AG09319 (cell line): ENCODE data around the gene BRINP1.

ENCODE experiments used
- DNase-seq: peaks from one replicate; pipeline ENCODE4 v3.0.0-alpha.2; 2010; ENCODE audit warnings: low read depth; ENCODE audit errors: extremely low read depth
- TF ChIP-seq, protein P1 (sequence below): IDR thresholded peaks from 2 replicates; pipeline ENCODE4 v1.5.1; 2011; ENCODE audit warnings: low read depth, mild to moderate bottlenecking, inconsistent platforms, low read length, moderate library complexity

Gene BRINP1

DNA sequence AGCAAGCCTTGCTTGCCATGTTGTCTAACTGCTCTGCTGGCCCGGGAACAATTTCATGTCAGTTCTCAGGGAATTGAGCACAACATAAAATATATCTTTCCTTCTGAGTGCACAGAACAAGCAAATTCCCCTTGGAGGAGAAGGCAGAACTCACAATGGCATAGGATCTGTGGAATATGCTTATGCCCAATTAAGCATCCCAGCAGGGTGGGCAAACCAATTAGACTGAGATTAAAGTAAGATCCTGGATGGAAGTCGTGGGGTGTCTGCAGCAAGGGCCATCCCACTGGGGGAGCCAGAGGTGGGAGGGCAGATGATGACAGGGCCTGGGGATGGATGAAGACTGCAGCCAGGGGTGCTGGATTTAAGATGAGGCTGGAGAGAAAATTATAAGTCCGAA, 114.1 kb downstream of the BRINP1 start:
- DNase-seq, result no peak
- TF ChIP-seq, protein P1, sequence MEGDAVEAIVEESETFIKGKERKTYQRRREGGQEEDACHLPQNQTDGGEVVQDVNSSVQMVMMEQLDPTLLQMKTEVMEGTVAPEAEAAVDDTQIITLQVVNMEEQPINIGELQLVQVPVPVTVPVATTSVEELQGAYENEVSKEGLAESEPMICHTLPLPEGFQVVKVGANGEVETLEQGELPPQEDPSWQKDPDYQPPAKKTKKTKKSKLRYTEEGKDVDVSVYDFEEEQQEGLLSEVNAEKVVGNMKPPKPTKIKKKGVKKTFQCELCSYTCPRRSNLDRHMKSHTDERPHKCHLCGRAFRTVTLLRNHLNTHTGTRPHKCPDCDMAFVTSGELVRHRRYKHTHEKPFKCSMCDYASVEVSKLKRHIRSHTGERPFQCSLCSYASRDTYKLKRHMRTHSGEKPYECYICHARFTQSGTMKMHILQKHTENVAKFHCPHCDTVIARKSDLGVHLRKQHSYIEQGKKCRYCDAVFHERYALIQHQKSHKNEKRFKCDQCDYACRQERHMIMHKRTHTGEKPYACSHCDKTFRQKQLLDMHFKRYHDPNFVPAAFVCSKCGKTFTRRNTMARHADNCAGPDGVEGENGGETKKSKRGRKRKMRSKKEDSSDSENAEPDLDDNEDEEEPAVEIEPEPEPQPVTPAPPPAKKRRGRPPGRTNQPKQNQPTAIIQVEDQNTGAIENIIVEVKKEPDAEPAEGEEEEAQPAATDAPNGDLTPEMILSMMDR, result no peak

DNA sequence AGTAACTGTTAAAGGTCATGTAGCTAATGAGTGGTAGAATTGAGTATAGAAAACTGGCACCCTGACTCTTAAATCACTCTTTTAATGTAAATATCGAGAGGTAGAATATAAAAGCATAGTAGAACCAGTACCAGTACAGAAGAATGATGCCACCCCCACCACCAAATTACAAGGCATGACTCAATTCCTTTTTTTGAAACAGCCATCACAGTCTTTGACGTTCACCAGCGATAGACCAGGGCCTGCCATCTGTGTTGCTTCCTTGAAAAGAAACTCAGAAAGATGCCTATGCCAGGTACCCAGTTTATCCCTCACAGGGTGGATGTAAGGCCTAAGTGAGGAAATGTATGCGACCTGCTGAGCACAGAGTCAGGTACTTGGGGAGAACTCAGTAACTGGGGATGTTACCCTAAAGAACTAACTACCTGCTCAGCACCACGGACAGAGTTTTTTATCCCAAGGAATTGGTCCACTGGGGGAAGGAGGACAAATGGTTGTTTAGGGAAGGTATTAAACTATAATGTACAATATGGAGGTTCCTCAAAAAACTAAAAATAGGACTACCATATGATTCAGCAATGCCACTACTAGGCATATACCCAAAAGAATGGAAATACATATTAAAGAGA, 116.5 kb downstream of the BRINP1 start:
- TF ChIP-seq, protein P1, result no peak
- no peak for DNase-seq

DNA sequence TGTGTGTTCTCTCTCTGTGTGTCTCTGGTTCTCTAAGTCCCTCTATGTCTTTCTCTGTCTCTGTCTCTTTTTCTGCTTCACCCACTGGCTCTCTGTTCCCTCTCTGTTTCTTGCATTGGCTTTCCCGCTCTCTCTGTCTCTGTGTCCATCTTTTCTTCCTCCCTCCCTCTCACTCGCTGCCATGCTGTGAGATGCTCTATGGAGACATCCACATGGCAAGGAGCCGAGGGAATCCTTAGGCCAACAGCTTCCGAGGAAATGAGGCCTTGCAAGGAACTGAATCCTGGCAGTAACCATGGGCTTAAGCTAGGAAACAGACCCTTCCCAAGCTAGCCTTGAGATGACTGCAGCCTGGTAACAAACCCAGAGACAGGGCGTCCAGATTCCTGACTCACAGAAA, 117.3 kb downstream of the BRINP1 start:
- TF ChIP-seq, protein P1, result no peak
- DNase-seq, result no peak

DNA sequence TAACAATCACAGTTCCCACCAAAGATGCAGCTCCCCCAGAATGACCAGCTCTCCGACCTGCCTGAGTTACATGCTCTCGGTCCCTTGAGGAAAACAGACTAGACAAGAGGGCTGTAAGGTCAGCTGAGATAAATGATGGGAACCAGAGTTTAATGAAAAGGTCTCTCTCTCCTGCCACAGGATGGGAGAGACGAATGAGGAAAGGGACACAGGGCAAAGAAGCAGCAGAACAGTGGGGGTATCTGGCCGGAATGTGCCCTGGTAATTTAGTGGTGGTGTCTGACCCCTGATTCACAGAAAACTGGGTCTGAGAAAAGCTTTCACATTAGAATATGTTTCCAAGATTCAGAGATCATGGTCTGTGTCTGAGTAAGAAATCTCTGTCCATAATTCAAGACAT, 118.5 kb downstream of the BRINP1 start:
- DNase-seq, result no peak
- TF ChIP-seq, protein P1, result no peak

DNA sequence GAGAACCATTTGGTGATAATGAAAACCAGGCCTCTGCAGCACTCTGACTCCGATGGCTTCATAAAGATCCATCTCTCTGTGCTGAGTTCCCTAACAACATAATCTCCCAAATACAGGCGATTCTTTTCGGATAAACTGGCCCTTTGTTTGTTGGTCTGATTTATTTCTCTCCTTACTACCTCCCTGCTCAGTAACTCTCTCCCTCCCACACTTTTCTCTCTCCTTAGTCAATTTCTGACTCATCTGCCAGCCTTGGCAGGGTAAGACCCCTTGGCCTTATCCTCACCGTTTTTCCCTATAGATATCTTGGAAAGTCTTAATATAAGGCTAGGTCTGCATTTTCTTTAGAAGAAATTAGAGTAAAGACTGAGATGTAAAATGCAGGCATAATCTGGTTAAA, 128.7 kb downstream of the BRINP1 start:
- TF ChIP-seq, protein P1, result no peak

DNA sequence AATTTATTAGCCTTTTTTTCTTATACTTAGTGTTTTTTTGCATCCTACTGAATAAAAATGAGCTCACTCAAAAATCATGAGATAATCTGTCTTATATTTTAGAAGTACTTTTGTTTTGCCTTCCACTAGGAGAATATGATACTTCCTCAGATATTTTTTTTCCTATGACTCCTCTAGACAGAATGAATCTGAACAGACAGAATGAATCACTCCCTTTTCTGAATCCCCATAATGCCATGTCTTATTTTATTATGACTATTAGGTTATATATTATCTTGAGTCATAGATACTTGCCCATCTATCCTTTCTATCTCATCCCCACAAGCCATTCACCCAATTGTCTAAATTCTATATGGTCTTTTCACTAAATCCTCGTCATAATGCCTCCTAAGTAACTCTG, 134.6 kb downstream of the BRINP1 start:
- TF ChIP-seq, protein P1, result no peak
- no peak for DNase-seq

More for the DNA sequence above, 128.7 kb downstream of the BRINP1 start:
- no peak for DNase-seq

DNA sequence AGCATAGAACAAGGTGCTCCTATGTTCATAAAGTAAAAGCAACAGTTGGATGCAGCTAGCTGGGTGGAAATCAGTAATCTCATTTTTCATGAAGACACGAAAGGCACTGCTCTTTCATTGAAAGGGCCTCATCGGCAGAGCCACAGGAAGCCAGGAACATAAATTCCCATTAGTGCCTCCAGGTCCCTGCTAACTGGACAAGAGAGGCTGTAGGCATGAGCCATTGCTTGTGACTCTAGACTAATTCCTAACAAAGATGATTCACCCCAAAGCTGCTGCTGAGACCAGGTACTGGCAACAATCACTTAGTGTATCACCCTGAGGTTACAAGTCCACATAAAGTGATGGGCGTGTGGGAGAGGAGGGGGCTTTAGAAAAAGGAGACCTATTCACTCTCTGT, 141.8 kb downstream of the BRINP1 start:
- TF ChIP-seq, protein P1, result no peak
- no peak for DNase-seq
